Measurements from ENCODE around the gene ARHGEF28.

GRCh38 chr5:73908395-73908794, 282.4 kb downstream of the ARHGEF28 start:
- TF ChIP-seq CTCF (IDR thresholded peaks at IDR 0.05), result no peak
- TF ChIP-seq POLR2A (IDR thresholded peaks at IDR 0.05), result no peak
- TF ChIP-seq POLR2AphosphoS5 (IDR thresholded peaks at IDR 0.05), result no peak
- no peak for TF ChIP-seq EP300 (IDR thresholded peaks at IDR 0.05)
